Spleen (tissue), 7 donors: ENCODE results near the gene ITPKB.

Source experiments
- CTCF ChIP-seq, 11 experiments: fragments of 200-600 bp in 7 of 11; fragments of 450-650 bp in 4 of 11; sonication (generic) in 4 of 11; IDR thresholded peaks in 8 of 11; conservative IDR thresholded peaks in 3 of 11; 1 replicate in 7 of 11; 2 replicates in 4 of 11; pipeline versions ENCODE4 v1.4.0 to v1.8.0; 2016 to 2021; ENCODE audit warnings: antibody characterized with exemption in 11 of 11, inconsistent platforms in 4 of 11, mild to moderate bottlenecking in 1 of 11
- POLR2A ChIP-seq, 3 donors: fragments of 450-650 bp; IDR thresholded peaks; one replicate each; pipeline ENCODE4 v1.5.1; 2017; ENCODE audit warnings: antibody characterized with exemption in 3 of 3, mild to moderate bottlenecking in 1 of 3
- POLR2AphosphoS5 ChIP-seq, 3 donors: sonication (generic); formaldehyde crosslinking; IDR thresholded peaks; one replicate each; pipeline ENCODE4 v1.5.1; 2017; ENCODE audit warnings: antibody characterized with exemption in 3 of 3
- donor health status: DM: no; HTN: no; CAD: no; lungs with moderate emphysema.
- donor health status: DM: no; HTN: no; CAD: no.
- donor health status: DM: no; HTN: no; CAD: no.

GRCh38 chr1:226634166-226634588 is 104.9 kb downstream of the ITPKB start:
- peak; percentile 87 to 96 (median 92) for TF ChIP-seq CTCF (IDR thresholded peaks at IDR 0.05 in 8 of 11, conservative IDR thresholded peaks at IDR 0.05 in 3 of 11)
- peak; percentile 58 to 77 (median 71) for TF ChIP-seq POLR2AphosphoS5 (IDR thresholded peaks at IDR 0.05)
- TF ChIP-seq POLR2A (IDR thresholded peaks at IDR 0.05), result no peak
